ENCODE results near the gene LCE2C.

Gene LCE2C

GRCh38 chr1:152725261-152725660 lies 50.2 kb downstream of the LCE2C start:
- DNase-seq = no peak

Data from anterior cingulate cortex (tissue), 58 donors.